Stimulated activated CD8-positive, alpha-beta memory T cell treated with anti-CD3 and anti-CD28 coated beads, Interleukin-7, amount 100 ng/mL, for 1 hour (primary cell): ENCODE results near the gene TAF13.
A peak's percentile ranks its signal among the peaks of the same experiment; 100 is the strongest.
"Not testable (repeated sequence)": the region's sequence is repeated elsewhere in the genome, so short reads cannot be mapped to it uniquely, and the experiment has no call there.

ENCODE experiments used
- DNase-seq, 2 donors: peaks; one replicate each; pipeline ENCODE4 v3.0.0-alpha.2; 2020; ENCODE audit warnings: low read depth in 2 of 2

TAF13 gene

DNA sequence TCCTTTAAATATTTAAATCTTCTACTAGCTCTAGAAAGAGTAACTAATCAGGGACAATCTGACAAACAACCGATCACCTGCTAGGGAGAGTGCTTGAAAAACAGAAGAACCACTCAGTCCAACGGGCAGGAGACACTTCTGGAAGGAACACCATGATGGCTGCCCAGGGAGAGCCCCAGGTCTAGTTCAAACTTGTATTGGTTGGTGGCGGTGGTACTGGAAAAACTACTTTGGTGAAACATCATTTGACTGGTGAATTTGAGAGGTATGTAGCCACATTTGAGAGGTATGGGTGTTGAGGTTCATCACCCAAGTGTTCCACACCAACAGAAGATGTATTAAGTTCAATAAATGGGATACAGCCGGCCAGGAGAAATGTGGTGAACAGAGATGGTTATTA is 29.1 kb downstream of the TAF13 start:
- DNase-seq: no peak

GRCh38 chr1:109045595-109045994 is 30.2 kb downstream of the TAF13 start:
- DNase-seq: no peak

DNA sequence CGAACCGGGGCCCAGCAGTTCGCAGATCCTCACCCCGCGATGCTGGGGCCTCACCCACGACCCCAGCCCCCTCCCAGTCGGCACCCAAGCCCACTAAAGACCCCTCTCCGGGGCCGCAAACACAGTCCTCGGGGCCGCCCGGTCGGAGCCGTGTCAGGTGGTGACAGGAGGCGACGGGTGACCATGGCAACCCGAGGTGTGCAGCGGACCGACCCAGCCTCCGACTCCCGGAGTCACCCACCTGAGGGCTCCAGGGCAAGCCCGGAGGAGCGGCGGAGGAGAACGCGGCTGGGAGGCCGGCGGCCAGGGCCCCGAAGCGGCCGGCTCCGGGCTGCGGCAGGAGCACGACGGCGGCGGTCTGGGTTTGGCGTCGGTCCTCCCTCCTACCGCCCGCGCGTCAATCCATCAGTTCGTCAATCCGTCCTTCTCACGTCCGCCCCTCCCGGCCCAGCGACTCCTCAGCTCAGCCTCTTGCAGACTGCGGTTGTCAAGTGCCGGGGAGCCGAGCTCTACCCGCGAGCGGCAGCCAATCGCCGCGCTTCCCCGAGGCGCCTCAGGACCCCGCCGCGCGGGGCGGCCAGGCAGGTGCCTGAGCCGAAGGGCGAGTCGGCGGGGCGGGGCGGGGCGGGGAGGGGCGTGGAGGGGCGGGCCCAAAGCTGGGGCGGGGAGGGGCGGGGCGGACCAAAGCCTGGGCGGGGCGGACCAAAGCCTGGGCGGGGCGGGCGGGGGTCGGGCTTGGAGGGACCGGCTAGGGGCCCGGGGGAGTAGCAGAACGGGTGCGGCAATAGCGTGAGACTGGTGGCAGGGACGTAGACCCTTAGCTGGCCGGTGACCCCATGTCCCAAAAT is 34.0 kb downstream of the TAF13 start, which contains the start of gene WDR47:
Gene WDR47, minus strand, starts transcription at position 482 of the 848 bp plus-strand sequence. CDS start 18,590 bp downstream, outside the sequence.
- DNase-seq: peak; percentile 86 to 90

GRCh38 chr1:109040989-109041620 is 34.7 kb downstream of the TAF13 start:
- peak in 1 of 2 donors; percentile 13 for DNase-seq

- no peak for DNase-seq
These were observed 35.2 kb downstream of the TAF13 start for GRCh38 chr1:109040627-109040988.

DNA sequence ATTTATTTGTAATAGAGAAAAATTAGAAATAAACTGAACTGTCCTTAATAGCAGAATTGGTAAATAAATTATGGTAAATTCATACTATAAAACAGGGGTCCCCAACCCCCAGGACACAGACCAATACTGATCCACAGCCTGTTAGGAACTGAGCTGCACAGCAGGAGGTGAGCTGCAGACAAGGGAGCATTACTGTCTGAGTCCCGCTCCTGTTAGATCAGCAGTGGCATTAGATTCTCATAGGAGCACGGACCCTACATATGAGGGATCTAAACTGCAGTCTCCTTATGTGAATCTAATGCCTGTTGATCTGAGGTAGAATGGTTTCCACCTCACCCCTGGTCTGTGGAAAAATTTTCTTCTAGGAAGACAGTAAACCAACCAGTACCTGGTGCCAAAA is 41.4 kb downstream of the TAF13 start:
- no peak for DNase-seq

DNA sequence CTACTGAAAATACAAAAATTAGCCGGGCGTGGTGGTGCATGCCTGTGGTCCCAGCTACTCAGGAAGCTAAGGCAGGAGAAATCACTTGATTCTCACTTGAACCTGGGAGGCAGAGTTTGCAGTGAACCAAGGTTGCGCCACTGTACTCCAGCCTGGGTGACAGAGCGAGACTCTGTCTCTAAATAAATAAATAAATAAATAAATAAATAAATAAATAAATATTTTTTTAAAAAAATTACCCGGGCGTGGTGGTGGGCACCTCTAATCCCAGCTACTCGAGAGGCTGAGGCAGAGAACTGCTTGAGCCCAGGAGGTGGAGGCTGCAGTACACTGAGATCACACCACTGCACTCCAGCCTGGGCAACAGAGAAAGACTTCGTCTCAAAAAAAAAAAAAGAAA is 46.3 kb downstream of the TAF13 start:
- not testable (repeated sequence) for DNase-seq

DNA sequence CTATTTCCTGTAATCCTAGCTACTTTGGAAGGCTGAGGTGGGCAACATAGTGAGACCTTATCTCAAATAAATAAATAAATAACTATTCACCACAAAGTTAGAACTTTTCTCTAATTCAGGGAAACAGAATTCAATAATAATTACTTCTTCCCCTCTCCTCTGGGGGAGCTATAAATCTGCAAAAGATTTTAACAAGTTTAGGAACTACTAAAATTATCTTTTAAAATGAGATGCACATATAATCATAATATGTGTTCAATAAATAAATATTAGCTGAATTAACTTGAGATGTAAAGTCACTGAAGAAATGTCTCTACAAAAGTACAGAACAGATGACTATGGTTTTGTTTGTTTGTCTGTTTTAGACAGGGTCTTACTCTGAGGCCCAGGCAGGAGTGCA is 48.0 kb downstream of the TAF13 start:
- DNase-seq: no peak

DNA sequence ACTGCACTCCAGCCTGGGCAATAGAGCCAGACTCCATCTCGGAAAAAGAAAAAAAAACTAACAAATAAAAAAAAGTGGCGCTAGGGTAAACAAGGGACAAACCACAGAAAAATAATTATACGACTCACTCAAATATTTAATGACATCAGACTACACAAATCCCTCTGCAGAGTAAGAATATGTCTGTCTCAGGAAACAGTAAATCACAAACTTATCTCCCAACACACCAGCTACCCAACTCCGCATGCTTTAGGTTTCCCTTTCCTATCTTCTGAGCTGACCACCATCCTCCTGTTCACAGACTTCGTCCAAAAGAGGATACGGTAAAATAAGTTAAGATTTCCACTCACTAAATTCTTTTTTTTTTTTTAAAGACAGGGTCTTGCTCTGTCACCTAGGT is 50.1 kb downstream of the TAF13 start:
- DNase-seq: no peak

DNA sequence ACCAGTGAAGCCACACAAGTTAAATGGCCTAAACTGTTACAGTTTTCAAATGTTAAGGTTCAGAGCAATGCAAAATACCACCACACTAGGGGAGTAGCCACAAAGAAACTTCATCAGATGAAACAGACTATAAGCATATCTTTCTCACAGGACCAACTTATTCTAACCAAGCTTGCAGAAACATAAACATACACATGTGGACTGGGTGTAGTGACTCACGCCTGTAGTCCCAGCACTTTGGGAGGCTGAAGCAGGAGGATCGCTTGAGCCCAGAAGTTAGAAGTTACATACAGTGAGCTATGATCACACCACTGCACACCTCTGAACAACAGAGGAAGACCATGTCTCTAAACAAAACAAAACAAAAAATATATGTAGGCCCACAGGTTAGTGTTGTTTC is 51.2 kb downstream of the TAF13 start:
- no peak for DNase-seq

DNA sequence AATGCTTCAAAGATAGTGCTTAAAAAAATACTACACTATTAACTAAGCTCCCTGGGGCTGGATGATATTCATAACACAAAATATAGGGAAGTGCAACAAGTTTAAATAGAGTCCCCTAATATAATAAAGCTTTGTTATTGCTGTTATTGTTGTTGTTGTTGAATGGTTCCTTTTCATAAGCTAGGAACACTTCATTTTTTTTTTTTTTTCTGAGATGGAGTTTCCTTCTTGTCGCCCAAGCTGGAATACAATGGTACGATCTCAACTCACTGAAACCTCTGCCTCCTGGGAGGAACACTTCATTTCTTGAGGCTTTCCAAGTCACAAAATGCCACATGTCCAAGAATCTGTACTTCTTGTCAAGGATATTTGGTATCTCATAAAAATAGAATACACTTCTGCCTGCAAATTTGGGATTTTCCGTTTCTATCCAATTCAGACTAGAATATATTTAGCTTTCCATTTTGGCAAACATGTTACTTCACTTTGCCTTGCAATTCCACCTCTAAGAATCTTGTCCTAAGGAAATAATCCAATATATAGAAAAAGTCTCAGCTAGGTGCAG is 55.0 kb downstream of the TAF13 start:
- no peak for DNase-seq

DNA sequence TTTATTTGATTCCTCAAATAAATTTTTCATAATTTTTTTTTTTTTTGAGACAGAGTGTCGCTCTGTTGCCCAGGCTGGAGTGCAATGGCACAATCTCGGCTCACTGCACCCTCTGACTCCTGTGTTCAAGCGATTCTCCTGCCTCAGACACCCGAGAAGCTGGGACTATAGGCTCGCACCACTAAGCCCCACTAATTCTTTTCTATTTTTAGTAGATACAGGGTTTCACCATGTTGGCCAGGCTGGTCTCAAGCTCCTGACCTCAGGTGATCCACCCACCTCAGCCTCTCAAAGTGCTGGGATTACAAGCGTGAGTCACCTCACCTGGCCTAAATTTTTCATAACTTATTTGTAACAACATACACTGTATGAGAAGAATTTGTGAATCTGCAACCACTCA is 58.1 kb downstream of the TAF13 start:
- DNase-seq: not testable (repeated sequence)

GRCh38 chr1:109017134-109017533 is 58.7 kb downstream of the TAF13 start:
- DNase-seq: no peak
